T1000 (cell line): ENCODE measurements around the gene GALNT10.

ENCODE experiments used
- DNase-seq: peaks from one replicate; lab custom pipeline; 2025; ENCODE audit warnings: mixed read lengths; lab: John Stamatoyannopoulos, UW

Gene GALNT10

GRCh38 chr5:154203798-154204578 is 13.5 kb downstream of the GALNT10 start:
- DNase-seq = no peak

GRCh38 chr5:154205441-154206117 is 15.0 kb downstream of the GALNT10 start:
- DNase-seq = no peak

GRCh38 chr5:154206311-154206710 is 15.8 kb downstream of the GALNT10 start:
- DNase-seq = no peak

- no peak for DNase-seq
These were observed 16.7 kb downstream of the GALNT10 start for GRCh38 chr5:154207204-154207603.

GRCh38 chr5:154209591-154210081 is 19.1 kb downstream of the GALNT10 start:
- DNase-seq = no peak

GRCh38 chr5:154210163-154210562 is 19.6 kb downstream of the GALNT10 start:
- no peak for DNase-seq

GRCh38 chr5:154211641-154212390 is 21.3 kb downstream of the GALNT10 start:
- DNase-seq = no peak

- no peak for DNase-seq
These were observed 23.1 kb downstream of the GALNT10 start for GRCh38 chr5:154213592-154213991.

- no peak for DNase-seq
These were observed 24.0 kb downstream of the GALNT10 start for GRCh38 chr5:154214371-154215106.

- DNase-seq = no peak
These were observed 25.2 kb downstream of the GALNT10 start for GRCh38 chr5:154215571-154216325.

GRCh38 chr5:154217462-154217861 is 26.9 kb downstream of the GALNT10 start:
- DNase-seq = no peak

- DNase-seq = no peak
These were observed 28.3 kb downstream of the GALNT10 start for GRCh38 chr5:154218786-154219185.

- no peak for DNase-seq
These were observed 30.1 kb downstream of the GALNT10 start for GRCh38 chr5:154220625-154221024.

GRCh38 chr5:154221371-154221896 is 30.9 kb downstream of the GALNT10 start:
- DNase-seq = no peak

GRCh38 chr5:154222414-154222813 is 31.9 kb downstream of the GALNT10 start:
- no peak for DNase-seq

- no peak for DNase-seq
These were observed 32.8 kb downstream of the GALNT10 start for GRCh38 chr5:154223320-154223719.

GRCh38 chr5:154227090-154227489 is 36.6 kb downstream of the GALNT10 start:
- no peak for DNase-seq

GRCh38 chr5:154228696-154229095 is 38.2 kb downstream of the GALNT10 start:
- DNase-seq = no peak

- DNase-seq = no peak
These were observed 40.0 kb downstream of the GALNT10 start for GRCh38 chr5:154230526-154230925.

- DNase-seq = no peak
These were observed 44.0 kb downstream of the GALNT10 start for GRCh38 chr5:154234551-154234950.

GRCh38 chr5:154236011-154236410 is 45.5 kb downstream of the GALNT10 start:
- DNase-seq = no peak
